NCI-H446 treated with DMSO at 0.1 percent for 48 hours (cell line): ENCODE results near the gene RAB1A.
A peak's percentile ranks its signal among the peaks of the same experiment; 100 is the strongest.

ENCODE experiments used
- DNase-seq: peaks from one replicate; lab custom pipeline; 2025; lab: John Stamatoyannopoulos, UW

Gene RAB1A

DNA sequence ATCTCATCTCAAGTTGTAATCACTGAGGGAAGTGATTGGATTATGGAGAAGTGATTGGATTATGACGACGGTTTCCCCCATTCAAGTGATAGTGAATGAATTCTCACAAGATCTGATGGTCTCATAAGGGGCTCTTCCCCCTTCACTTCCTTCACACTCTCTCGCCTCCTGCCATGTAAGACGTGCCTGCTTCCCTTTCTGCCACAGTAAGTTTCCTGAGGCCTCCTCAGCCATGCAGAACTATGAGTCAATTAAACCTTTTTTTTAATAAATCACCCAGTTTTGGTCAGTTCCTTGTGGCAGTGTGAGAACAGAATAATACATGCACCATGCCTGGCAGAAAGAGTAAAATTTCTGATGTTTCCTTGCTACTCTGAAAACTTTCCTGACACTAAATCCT is 37.1 kb downstream of the RAB1A start:
- DNase-seq: no peak

DNA sequence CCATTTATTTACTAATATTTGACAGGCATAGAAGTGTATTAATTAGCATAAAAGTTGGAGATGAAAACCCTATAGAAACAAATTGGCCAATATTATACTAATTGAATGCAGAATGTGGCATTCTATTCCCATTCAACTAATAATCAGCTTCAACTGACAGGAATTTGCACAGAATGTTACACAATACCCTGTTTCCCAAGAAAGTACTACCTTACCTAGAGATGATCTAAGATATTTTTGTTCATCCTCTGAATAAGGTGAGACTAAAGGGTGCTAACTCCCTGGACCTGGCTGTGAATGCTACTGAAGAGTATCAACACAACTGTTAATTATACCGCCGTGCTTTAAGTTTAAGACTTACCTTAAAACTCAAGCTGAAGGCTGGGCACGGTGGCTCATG is 44.8 kb downstream of the RAB1A start:
- DNase-seq: no peak

DNA sequence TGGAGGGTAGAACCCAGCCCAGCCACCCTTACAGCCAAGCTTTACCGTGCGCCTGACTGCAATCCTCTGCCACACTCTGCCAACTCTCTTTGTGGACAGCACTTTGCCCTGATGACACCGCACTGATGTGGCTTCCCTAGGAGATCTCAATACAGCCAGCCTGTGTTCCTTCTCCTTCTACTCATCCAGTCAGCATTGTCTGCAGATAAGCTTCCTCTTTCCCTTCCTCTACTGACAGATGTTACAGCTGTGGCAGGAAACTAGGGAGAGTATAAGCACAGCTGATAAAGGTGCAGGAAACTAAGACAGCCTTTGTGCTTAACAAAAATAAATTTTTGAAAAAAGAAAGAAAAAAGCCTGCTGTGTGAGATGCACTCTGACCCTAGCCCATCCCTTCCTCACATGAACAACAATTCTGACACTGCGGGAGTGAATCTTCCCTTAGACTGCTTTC is 48.6 kb downstream of the RAB1A start:
- no peak for DNase-seq

DNA sequence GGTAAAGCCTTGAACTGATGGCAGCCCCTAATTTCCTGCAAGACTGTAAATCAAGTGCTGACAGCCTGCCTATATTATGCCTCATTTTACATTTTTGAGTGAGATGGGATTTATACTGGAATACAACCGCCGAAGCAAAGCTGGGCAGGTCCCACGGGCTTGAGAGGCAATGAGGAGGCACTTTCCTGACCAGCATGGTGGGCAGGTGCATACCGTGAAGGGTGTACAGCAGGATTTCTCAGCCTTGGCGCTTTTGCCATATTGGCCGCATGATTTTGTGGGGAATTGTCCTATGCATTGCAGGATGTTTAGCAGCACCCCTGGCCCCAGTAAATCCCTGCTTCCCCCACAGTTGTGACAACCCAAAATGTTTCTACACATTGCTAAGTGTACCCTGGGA is 50.9 kb downstream of the RAB1A start:
- DNase-seq: no peak

DNA sequence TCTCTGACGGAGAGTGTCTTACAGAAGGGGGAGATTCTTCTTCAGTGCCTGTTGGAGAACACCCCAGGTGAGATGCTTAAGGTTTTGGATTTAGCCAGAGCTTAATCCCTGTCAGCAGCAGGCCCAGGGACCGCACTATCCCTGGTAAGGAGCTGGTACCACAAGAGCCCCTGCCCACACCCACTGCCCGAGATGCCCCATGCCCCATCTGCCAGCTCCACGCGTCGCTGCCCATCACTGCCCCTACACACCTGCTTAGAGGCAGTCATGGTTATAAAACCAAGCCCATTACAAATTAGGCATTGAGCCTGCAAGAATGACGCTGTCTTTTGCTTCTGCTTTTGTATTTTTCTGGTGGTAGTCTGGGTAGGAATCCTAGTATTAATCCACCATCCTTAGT is 52.0 kb downstream of the RAB1A start:
- no peak for DNase-seq

DNA sequence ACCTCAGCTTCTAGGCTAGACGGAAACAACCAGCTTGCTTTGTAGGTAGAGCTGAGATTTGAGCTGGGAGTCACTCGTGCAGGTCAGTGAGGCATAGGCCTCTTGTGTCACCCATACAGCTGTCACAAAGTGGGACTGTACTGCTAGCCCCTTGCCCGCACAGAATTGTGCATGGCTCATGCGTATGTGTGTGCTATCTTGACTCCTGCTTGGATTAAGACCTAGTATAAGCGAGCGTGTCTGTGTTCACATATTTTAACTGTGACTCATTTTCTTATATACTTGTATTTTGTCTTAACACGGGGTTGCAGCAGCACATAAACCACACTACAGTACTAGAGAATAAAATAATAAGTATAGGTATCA is 53.6 kb downstream of the RAB1A start:
- DNase-seq: no peak

DNA sequence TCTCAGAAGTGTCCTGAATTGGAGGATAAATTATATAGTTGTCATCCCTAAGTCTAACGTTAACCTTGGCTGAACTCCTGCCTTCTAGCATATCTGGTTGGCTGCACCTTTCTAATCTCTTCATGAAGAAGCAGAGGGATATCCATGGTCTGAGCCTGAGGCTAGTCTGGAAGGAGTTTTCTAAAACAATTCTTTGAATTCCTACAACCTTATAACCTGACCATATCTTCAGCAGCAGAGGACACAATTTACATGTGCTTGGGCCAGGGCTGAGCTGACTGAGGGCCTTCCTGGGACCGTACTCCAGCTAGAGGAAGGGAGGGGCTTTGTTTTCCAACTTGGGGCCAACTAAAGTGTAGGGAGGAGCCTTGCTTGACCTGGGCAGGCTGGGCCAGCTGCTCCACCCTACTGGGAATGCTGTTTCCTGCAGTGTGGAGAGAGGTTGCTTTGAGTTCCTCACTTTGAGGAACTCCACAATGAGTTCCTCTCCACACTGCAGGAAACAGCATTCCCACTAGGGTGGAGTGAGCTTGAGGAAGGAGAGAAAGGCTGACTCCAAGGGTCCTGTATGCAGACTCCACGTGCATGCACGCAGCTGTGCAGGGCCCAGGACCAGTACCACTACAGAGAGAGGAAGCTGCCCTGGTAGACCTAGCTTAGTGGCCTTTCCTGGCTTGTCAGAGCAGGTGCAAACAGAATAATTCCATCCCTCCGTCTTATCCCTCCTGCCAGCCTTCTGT is 54.1 kb downstream of the RAB1A start:
- no peak for DNase-seq

DNA sequence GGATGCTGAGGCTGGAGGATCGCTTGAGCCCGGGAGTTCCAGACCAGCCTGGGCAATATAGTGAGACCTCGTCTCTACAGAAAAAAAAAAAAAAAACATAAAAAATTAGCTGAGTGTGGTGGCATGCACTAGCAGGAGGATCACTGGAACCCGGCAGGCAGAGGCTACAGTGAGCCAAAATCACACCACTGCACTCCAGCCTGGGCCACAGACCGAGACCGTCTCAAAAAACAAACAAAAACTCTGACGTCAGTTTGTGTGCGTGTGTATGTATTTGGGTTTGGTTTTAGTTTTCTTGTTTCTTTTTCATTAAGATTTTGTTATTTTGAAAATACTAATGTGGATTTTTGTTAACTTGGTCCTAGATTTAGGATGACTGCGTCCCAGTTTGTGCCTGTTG is 54.7 kb downstream of the RAB1A start:
- DNase-seq: no peak

DNA sequence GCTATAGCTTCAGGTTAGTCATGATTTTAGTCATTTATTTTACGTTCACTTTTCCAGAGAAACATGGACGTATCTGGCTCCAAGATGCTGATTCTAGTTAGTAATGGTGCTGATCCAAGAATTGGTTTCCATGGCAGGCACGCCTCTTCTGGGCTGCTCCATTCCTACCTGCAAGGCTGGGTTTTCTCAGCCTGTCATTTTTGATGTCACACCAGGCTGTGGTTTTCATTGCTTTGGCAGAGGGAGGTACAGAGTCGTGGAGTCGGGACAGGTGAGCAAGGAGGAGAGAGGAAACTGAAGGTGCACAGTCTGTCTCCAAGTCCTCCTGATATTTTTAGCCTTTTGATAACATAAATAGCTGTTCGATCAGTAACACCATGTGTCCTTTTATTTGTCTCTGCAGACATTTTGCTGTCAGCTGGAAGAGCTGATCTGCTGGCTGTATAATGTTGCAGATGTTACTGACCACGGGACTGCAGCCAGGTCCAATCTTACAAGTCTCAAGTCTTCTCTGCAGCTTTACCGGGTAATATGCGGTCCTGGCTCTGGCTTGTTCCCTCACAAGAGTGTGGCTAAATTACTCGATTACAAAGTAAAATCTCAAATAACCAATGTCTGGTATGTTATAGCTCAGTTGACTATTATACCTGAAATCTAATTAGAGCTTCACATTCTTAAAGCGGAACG is 55.9 kb downstream of the RAB1A start:
- no peak for DNase-seq

DNA sequence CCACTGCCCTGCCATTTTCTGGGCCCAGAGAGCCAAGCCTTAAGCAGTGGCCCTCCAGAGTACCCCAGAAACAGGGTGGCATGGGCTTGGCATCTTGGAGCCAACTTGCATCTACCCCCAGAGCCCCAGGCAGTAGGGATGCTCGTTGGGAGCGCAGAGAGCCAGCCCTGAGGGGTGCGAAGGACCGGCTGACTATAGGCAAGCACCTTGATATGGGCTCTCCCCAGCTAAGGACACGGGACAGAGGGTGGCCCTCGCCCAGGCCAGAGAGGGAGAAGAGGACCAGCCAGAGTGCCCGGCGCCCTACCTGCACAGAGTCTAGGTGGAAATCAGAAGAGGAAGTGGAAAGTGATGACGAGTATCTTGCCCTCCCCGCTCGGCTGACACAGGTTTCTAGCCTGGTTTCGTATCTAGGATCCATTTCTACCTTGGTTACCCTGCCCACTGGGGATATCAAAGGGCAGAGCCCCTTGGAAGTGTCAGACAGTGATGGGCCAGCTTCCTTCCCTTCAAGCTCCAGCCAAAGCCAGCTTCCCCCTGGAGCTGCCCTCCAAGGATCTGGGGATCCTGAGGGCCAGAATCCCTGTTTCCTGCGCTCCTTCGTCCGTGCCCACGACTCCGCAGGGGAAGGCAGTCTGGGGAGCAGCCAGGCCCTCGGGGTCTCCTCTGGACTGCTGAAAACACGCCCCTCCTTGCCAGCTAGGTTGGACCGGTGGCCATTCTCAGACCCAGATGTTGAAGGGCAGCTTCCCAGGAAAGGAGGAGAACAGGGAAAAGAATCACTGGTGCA is 57.5 kb downstream of the RAB1A start:
- no peak for DNase-seq

DNA sequence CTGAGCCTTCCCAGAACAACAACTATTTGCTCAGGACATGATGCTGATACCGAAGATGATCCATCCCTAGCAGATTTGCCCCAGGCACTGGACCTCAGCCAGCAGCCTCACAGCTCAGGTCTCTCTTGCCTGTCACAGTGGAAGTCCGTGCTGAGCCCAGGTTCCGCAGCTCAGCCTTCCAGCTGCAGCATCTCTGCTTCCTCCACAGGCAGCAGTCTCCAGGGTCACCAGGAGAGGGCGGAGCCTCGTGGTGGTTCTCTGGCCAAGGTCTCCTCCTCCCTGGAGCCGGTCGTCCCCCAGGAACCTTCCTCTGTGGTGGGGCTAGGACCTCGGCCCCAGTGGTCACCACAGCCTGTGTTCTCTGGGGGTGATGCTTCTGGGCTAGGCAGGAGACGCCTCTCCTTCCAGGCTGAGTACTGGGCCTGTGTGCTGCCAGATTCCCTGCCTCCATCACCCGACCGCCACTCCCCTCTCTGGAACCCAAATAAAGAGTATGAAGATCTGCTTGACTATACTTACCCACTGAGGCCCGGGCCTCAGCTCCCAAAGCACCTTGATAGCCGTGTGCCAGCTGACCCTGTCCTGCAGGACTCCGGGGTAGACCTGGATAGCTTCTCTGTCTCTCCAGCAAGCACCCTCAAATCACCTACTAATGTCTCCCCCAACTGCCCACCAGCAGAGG is 58.3 kb downstream of the RAB1A start:
- no peak for DNase-seq

DNA sequence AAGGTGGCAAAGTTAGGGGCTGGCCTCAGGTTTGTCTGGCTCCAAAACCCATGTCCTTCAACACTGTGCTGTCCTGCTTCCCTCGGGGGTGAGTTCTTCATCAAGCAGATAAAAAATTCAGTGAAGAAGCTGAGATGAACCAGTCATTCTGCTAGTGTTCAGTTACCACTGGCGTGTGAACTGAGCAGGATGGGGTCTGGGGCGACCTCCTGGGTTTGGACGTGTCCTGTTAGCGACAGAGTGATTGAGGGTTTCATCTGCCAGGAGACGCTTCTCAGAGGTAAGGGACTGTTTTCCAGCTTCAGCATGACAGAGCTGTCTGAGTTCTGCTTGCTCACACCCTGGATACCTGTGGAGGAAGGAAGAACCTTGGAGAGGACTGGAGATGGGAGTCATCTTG is 59.0 kb downstream of the RAB1A start:
- DNase-seq: no peak

DNA sequence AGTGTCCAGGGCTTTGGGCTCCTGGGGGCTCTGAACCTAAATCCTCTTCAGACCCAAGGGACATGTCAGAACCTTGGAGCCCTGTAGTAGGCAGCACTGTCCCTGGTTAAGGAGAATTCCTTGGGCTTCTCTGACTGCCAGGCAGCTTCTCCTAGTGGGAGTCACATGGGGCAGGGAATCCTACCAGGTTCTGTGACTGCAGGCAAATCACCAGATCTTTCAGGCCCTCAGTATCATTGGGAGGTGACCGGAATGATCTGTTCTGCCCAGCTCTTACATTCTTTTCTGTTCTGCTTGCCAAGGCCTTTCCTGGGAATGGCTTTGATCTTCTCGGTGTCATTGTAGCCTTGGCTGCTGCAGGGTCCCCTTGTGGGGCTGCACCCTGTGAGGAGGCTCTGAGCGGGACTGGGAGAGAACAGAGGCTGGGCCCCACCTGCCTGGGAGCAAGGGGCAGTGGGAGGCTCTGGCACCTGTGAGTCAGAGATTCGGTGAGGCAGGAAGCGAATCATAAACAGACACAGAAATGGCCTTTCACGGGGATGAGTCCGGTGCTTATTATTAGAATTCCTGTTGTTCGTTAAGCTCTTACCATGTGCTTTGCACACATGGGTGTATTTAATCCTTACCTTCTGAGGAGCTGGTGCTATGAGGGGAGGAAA is 59.6 kb downstream of the RAB1A start:
- no peak for DNase-seq

DNA sequence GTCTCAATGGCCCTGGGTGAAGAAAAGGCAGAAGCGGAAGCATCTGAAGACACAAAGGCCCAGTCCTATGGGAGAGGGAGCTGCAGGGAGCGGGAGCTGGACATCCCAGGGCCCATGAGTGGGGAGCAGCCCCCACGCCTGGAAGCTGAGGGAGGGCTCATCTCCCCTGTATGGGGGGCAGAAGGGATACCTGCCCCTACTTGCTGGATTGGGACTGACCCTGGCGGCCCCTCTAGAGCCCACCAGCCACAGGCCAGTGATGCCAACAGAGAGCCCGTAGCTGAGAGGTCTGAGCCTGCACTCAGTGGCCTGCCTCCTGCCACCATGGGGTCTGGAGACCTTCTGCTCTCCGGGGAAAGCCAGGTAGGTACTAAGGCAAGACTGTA is 60.5 kb downstream of the RAB1A start:
- DNase-seq: no peak

DNA sequence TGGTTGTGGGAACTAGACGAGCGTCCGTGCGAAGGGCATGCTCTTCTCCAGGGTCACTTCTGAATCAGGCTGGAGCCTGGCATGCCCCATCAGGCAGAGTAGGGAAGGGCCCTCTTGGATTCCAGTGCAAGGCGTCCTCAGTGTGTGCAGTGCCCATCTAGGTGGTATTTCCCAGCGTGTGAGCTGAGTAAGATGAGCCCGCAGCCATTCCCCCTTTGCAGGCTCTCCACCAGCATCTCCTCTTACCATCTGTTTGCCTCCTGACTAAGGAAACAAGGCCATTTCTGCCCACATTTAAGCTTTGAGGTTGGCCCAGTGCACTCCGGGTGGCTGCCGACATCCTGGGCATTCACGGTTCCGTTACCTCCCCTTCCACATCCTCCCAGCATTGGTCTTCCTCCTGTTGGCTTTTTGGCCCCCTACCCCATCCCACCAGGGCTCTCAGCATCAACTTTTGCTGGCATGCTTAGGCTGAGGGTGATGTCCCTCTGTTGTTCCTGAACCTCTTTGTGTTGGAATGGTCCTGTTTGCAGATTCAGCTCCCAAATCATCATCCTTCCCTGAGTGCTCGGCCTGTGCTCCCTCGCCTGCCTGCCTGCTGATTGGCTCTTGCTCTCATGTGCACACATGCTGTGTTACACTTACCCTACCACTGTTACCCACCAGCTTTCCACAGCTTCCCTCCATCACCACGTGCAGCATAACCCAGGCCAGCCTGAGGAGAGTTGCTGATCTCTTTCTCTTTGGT is 61.9 kb downstream of the RAB1A start:
- DNase-seq: peak; percentile 32

DNA sequence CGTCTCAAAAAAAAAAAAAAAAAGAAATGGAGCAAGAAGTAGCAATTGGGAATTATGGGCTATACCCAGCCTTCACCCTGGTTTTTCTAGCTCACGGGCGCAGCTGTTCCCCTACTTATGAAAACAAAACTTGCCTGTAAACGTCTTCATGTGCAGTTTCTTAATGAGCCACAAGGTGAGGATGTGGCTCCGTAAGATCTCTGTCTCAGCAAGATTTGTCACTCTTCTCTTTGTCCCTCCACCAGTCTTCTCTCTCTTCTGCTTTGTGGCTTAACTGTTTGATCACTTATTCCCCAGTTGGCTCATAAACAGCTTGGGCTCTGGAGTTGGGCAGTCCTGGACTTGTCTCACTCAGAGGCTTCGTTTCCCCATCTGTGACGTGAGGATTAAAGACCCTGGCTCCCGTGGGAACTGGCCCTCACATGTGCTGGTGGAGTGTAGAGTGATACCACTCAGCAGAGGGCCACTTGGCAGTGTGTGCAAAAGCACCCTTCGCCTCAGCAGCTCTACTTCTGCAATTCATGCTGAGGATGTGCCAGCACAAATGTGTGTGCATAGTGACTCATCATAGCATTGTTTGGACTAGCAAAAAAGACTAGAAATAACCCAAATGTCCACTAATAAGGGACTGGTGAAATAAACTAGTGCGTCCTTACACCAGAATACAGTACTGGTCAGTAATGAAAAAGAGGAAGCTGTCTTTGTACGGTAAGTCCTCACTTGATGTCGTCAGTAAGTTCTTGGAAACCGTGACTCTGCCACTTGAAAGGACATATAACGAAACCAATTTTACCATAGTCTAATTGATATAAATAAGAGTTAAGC is 65.0 kb downstream of the RAB1A start:
- peak; percentile 97 for DNase-seq

DNA sequence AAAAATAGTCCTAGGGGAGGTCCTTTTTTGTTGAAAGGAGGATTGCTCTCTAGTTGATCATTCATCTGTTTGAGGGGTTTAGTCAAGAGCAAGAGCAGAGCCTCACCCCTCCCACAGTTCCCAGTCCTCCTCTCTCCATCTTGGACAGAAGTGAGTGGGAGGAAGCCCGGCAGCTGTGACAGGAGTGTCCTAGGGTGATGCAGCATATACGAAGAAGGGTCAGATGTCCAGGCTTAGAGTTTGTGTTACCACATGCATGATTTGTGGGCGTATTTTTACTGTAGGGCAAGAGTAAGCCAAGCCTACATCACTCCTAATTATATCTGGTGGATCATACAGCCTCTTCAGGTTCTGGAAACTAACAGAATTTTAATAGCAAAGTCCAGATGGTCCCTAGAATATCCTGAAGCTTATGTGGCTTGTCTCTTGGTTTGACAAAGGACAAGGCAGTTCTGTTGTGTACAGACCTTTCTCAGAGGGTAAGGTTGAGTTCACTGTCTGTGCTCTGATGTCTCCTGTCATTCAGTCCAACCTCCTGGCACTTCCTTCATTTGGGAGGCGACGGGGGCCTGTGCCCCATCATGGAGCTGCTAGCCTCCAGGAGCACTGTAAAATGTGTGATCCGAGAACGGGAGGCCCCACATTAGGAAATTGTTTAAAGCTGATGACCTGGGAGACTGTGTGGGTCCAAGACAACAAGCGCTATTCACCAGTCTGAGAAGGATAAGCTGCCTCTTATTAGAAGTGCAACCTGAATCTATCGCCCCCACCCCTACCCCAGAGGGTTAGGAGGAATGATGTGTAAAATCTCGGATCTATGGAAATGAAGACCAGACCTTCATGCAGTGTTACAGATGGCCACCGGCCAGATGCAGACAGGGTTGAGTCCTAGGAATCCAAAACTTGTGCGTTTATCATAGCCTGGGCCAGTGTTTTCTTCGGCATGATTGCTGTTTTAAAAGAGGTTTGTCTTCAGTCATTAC is 66.8 kb downstream of the RAB1A start:
- no peak for DNase-seq

DNA sequence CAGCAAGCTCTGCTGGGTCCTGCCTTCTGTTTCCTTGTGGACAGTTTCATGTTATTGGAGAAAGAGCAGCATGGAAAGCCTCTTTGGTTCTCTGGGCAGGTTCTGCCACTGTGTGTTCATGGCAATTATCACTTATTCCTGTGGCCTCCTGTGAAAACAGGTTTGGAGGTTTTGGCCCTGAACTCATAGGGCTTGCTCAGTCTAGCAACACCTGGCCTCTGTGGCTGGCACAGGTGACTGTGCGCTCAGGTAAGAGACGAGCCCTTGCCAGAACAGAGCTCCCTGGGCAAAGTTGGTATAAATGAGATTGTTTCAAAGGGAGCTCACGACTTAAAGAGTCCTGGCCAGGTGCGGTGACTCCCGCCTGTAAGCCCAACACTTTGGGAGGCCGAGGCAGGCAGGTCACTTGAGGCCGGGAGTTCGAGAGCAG is 68.0 kb downstream of the RAB1A start:
- no peak for DNase-seq
